Tibial nerve (tissue), 4 donors: ENCODE data around the gene C6orf58.

Source experiments
- EP300 ChIP-seq, 2 donors: sonication (generic); formaldehyde crosslinking; IDR thresholded peaks; one replicate each; pipeline ENCODE4 v1.6.1; 2017; ENCODE audit warnings: antibody characterized with exemption in 2 of 2, mild to moderate bottlenecking in 1 of 2
- POLR2A ChIP-seq, 2 donors: fragments of 450-650 bp; IDR thresholded peaks; one replicate each; pipeline ENCODE4 v1.6.1; 2017; ENCODE audit warnings: antibody characterized with exemption in 2 of 2, mild to moderate bottlenecking in 2 of 2, moderate library complexity in 2 of 2
- TF ChIP-seq, protein P1 (sequence below), 5 experiments: fragments of 200-600 bp in 3 of 5; fragments of 450-650 bp in 2 of 5; sonication (generic) in 3 of 5; IDR thresholded peaks; one replicate each; pipeline ENCODE4 v1.5.1; 2016 to 2019; ENCODE audit warnings: antibody characterized with exemption in 5 of 5, mild to moderate bottlenecking in 3 of 5, moderate library complexity in 2 of 5

DNA sequence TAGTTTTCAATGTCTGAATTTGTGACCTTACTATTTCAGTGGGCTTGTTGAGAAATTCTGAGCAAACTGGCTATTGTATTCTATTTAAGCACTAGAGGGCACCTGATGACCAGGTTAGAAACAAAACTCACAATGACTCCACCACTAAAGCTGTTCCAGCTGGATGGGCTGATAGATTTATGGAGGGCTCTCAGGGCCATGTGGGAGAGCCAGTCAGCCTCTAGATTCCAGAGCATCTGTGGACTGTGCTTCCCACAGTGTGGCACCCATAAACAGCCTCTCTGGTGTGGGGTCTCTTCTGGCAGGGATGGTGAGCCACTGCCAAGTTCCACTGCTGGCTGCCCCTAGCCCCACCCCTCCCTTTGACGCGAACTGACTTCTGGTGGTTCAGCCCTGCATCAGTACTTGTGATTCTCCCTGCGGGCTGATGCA, 29.2 kb downstream of the C6orf58 start:
- TF ChIP-seq, protein P1, sequence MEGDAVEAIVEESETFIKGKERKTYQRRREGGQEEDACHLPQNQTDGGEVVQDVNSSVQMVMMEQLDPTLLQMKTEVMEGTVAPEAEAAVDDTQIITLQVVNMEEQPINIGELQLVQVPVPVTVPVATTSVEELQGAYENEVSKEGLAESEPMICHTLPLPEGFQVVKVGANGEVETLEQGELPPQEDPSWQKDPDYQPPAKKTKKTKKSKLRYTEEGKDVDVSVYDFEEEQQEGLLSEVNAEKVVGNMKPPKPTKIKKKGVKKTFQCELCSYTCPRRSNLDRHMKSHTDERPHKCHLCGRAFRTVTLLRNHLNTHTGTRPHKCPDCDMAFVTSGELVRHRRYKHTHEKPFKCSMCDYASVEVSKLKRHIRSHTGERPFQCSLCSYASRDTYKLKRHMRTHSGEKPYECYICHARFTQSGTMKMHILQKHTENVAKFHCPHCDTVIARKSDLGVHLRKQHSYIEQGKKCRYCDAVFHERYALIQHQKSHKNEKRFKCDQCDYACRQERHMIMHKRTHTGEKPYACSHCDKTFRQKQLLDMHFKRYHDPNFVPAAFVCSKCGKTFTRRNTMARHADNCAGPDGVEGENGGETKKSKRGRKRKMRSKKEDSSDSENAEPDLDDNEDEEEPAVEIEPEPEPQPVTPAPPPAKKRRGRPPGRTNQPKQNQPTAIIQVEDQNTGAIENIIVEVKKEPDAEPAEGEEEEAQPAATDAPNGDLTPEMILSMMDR (IDR thresholded peaks at IDR 0.05): no peak
- TF ChIP-seq POLR2A (IDR thresholded peaks at IDR 0.05) (no peak), EP300 (IDR thresholded peaks at IDR 0.05) (no peak)
